Panc1 (cell line): ENCODE results near the gene STRA6. TPM values are rescaled to one million over a fixed set of nuclear protein-coding genes. Genes with fewer than 3 reads are reported as not detected.
A peak's percentile ranks its signal among the peaks of the same experiment; 100 is the strongest.

Source experiments
- ATAC-seq: fragments of 200-7000 bp; cut with Tn5 transposase; 2 replicates; pipeline ENCODE4 v1.9.1; 2020; ENCODE audit warnings: mild to moderate bottlenecking, moderate library complexity
- BruUV-seq: library from RNA; stranded (reverse); fragments of 400-500 nt; replicated peaks from 2 replicates; lab custom pipeline; 2021; lab: Mats Ljungman, UMichigan
- CTCF ChIA-PET: fragments of 300-600 bp; sonication (Branson Sonifier 250); formaldehyde crosslinking; loops from one replicate; lab custom pipeline; 2022; ENCODE audit warnings: antibody characterized with exemption; lab: Charles Lee
- POLR2A ChIA-PET: fragments of 300-600 bp; sonication (Branson Sonifier 250); formaldehyde crosslinking; loops from one replicate; lab custom pipeline; 2022; ENCODE audit warnings: antibody characterized with exemption; lab: Charles Lee
- DNase-seq: peaks from one replicate; pipeline ENCODE4 v3.0.0-alpha.2; 2010; ENCODE audit warnings: low read depth, low spot score
- H3K27ac ChIP-seq: 2 replicates; pipeline ENCODE4 v1.5.1; 2011; ENCODE audit warnings: mild to moderate bottlenecking, low read length, inconsistent platforms
- H3K27me3 ChIP-seq: fragments of 200-500 bp; sonication (Bioruptor generic); 2 replicates; pipeline ENCODE4 v1.6.0; 2014; ENCODE audit warnings: low read length, inconsistent platforms; ENCODE audit not compliant: control insufficient read depth, insufficient read depth
- H3K36me3 ChIP-seq: fragments of 200-500 bp; sonication (Bioruptor generic); 2 replicates; pipeline ENCODE4 v1.5.1; 2014; ENCODE audit warnings: inconsistent platforms, mild to moderate bottlenecking, low read length, moderate library complexity; ENCODE audit not compliant: control insufficient read depth, insufficient read depth
- H3K4me1 ChIP-seq: 2 replicates; pipeline ENCODE4 v1.5.1; 2011; ENCODE audit warnings: inconsistent platforms, mild to moderate bottlenecking, low read length, moderate library complexity; ENCODE audit not compliant: control insufficient read depth, insufficient read depth
- H3K4me3 ChIP-seq, 2 experiments: 2 replicates each; pipeline ENCODE4 v1.5.1; 2011 to 2012; ENCODE audit warnings: low read depth in 2 of 2, low read length in 2 of 2, mild to moderate bottlenecking in 2 of 2, inconsistent platforms in 1 of 2, moderate library complexity in 1 of 2
- H3K9me3 ChIP-seq: fragments of 200-500 bp; sonication (Bioruptor generic); 2 replicates; pipeline ENCODE4 v1.5.1; 2014; ENCODE audit warnings: low read depth, mild to moderate bottlenecking, inconsistent platforms, low read length, moderate library complexity; ENCODE audit not compliant: control insufficient read depth, insufficient read depth
- CTCF ChIP-seq: fragments of 450-650 bp; IDR thresholded peaks from 2 replicates; pipeline ENCODE4 v1.5.1; 2017; ENCODE audit warnings: mild to moderate bottlenecking
- POLR2AphosphoS5 ChIP-seq: IDR thresholded peaks from 2 replicates; pipeline ENCODE4 v1.6.1; 2012; ENCODE audit warnings: mild to moderate bottlenecking, low read depth, low read length, moderate library complexity
- SIN3A ChIP-seq: IDR thresholded peaks from 2 replicates; pipeline ENCODE4 v1.6.1; 2012; ENCODE audit warnings: low read depth, mild to moderate bottlenecking, low read length, moderate library complexity, borderline replicate concordance; ENCODE audit not compliant: insufficient read depth
- TCF7L2 ChIP-seq: IDR thresholded peaks from 2 replicates; pipeline ENCODE4 v1.6.1; 2011; ENCODE audit warnings: mild to moderate bottlenecking, low read depth, low read length, inconsistent platforms
- in situ Hi-C: cut with HindIII; loops from 2 replicates; pipeline ENCODE4 v1.10.0; 2016; ENCODE audit warnings: low sequenced_read_pairs, low pct_unique_long_range_greater_than_20kb
- intact Hi-C: fragments of 100-400 bp; cut with micrococcal nuclease; formaldehyde crosslinking; loops from one replicate; pipeline ENCODE4 v1.10.0; 2022; ENCODE audit not compliant: unreplicated experiment
- total RNA-seq: library from RNA; stranded (reverse); gene quantifications from one replicate; pipeline ENCODE4 v1.2.1, GENCODE V29; 2021; ENCODE audit not compliant: unreplicated experiment
- TF ChIP-seq, protein P1 (sequence below), 2 experiments: IDR thresholded peaks; 2 replicates each; pipeline ENCODE4 v1.6.1; 2011 to 2012; ENCODE audit warnings: low read depth in 2 of 2, control low read depth in 1 of 2, low read length in 1 of 2, mild to moderate bottlenecking in 1 of 2, moderate library complexity in 1 of 2; ENCODE audit not compliant: insufficient read depth in 1 of 2

The STRA6 gene
- total RNA-seq, 1 experiment from 2014 or later: 1.1 TPM

DNA sequence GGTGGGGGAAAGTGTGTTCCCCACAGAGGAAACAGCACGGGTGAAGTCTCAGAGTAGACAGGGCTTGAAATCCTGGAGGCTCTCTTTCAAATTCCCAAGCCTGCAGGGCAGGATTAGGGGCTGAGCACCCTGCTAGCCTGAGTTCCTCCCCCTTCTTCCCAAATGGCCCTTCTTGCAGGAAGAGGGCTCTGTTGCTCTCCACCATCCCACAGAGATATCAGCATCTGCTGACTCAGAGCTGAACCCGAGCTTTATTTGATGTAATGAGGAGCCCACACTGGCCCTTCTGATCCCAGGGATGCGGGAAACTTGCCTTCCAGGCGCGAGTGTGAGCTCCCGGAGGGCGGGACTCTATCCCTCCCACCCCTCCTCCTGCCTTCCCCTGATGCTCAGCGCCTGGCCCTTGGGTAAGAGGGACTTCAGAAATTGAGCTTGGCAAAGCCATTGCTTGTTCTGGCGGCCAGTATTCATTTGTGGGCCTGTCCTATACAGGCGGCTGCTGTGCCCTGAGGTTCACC, 1.4 kb upstream of the STRA6 start:
- no TSS peak for BruUV-seq
- no peak for ATAC-seq
- CTCF ChIA-PET: no interaction called here
- Histone ChIP-seq H3K9me3 (no peaks in the 10 kb centered on the region), H3K4me1 (peaks cover 36% of the 10 kb centered on the region), H3K4me3 (no peak overlapping the region), H3K27ac (no peak overlapping the region), H3K27me3 (no peaks in the 10 kb centered on the region), H3K36me3 (no peaks in the 10 kb centered on the region)
- intact Hi-C loops: no loop called here
- TF ChIP-seq, protein P1, sequence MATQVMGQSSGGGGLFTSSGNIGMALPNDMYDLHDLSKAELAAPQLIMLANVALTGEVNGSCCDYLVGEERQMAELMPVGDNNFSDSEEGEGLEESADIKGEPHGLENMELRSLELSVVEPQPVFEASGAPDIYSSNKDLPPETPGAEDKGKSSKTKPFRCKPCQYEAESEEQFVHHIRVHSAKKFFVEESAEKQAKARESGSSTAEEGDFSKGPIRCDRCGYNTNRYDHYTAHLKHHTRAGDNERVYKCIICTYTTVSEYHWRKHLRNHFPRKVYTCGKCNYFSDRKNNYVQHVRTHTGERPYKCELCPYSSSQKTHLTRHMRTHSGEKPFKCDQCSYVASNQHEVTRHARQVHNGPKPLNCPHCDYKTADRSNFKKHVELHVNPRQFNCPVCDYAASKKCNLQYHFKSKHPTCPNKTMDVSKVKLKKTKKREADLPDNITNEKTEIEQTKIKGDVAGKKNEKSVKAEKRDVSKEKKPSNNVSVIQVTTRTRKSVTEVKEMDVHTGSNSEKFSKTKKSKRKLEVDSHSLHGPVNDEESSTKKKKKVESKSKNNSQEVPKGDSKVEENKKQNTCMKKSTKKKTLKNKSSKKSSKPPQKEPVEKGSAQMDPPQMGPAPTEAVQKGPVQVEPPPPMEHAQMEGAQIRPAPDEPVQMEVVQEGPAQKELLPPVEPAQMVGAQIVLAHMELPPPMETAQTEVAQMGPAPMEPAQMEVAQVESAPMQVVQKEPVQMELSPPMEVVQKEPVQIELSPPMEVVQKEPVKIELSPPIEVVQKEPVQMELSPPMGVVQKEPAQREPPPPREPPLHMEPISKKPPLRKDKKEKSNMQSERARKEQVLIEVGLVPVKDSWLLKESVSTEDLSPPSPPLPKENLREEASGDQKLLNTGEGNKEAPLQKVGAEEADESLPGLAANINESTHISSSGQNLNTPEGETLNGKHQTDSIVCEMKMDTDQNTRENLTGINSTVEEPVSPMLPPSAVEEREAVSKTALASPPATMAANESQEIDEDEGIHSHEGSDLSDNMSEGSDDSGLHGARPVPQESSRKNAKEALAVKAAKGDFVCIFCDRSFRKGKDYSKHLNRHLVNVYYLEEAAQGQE (IDR thresholded peaks at IDR 0.05; ENCODE audit: insufficient read depth in 1 of 2, low read depth in 2 of 2, low read length in 1 of 2): no peak
- no peak for TF ChIP-seq POLR2AphosphoS5
- TF ChIP-seq TCF7L2: no peak
- TF ChIP-seq SIN3A: no peak
- TF ChIP-seq CTCF: no peak
- in situ Hi-C loops: no loop called here
- no peak for DNase-seq
- POLR2A ChIA-PET: no interaction called here

- H3K4me1 ChIP-seq: peaks cover 36% of the 10 kb centered on the region
- in situ Hi-C loops (no loop called here), intact Hi-C loops (no loop called here)
- no peaks in the 10 kb centered on the region for H3K36me3 ChIP-seq
- no peaks in the 10 kb centered on the region for H3K27me3 ChIP-seq
- POLR2A ChIA-PET: interaction anchor here (0.7 kb wide), 2 partner anchors 31 to 58 kb away, joined by 3 read pairs; no protein-coding TSS in a partner anchor
- TF ChIP-seq SIN3A (no peak), POLR2AphosphoS5 (no peak), TCF7L2 (no peak), CTCF (no peak)
- TF ChIP-seq, protein P1 (IDR thresholded peaks at IDR 0.05; ENCODE audit: insufficient read depth in 1 of 2, low read depth in 2 of 2, low read length in 1 of 2): no peak
- ATAC-seq (no peak), DNase-seq (no peak)
- H3K27ac ChIP-seq: peak overlapping the region; percentile 76
- H3K9me3 ChIP-seq: no peaks in the 10 kb centered on the region
- CTCF ChIA-PET: interaction anchor here (0.7 kb wide), 2 partner anchors 11 to 16 kb away, joined by 3 to 4 read pairs; no protein-coding TSS in a partner anchor
- H3K4me3 ChIP-seq: peak overlapping the region in 1 of 2 experiments; percentile 1; a peak in 1 of 4 replicates
- BruUV-seq: no TSS peak
Observed at GRCh38 chr15:74201710-74202420, 722 bp downstream of the STRA6 start.
